HCT116 (cell line): ENCODE measurements around the gene ELFN1. TPM values are rescaled to one million over a fixed set of nuclear protein-coding genes. Genes with fewer than 3 reads are reported as not detected.

ENCODE experiments used
- ATAC-seq: fragments of 200-7000 bp; cut with Tn5 transposase; 2 replicates; pipeline ENCODE4 v1.9.1; 2020; ENCODE audit warnings: mild to moderate bottlenecking, moderate library complexity
- BruUV-seq: library from RNA; stranded (reverse); fragments of 400-500 nt; replicated peaks from 2 replicates; lab custom pipeline; 2021; lab: Mats Ljungman, UMichigan
- CTCF ChIA-PET: fragments of 300-600 bp; sonication (Branson Sonifier 250); formaldehyde crosslinking; loops from one replicate; lab custom pipeline; 2021; ENCODE audit warnings: antibody characterized with exemption; lab: Charles Lee
- POLR2A ChIA-PET: fragments of 300-600, 350-600 bp; sonication (Branson Sonifier 250); formaldehyde crosslinking; loops from one replicate; lab custom pipeline; 2021; ENCODE audit warnings: antibody characterized with exemption; lab: Charles Lee
- RAD21 ChIA-PET, 2 experiments: fragments of 300-600 bp; sonication (Branson Sonifier 250); formaldehyde crosslinking; loops; one replicate each; lab custom pipeline; 2023; ENCODE audit warnings: low total read pairs in 2 of 2; ENCODE audit not compliant: uncharacterized antibody in 2 of 2, unreplicated experiment in 2 of 2, low non-redundant PET in 1 of 2; lab: Charles Lee
- DNase-seq: peaks from one replicate; pipeline ENCODE4 v3.0.0-alpha.2; 2010; ENCODE audit warnings: low read depth, low spot score
- H2AFZ ChIP-seq: fragments of 200-600 bp; shearing (Covaris generic), sonication (generic); 2 replicates; pipeline ENCODE4 v1.6.1; 2017; ENCODE audit warnings: low read depth, mixed run types, mixed read lengths, antibody characterized with exemption, low read length; ENCODE audit not compliant: poor library complexity, severe bottlenecking
- H3K27ac ChIP-seq: 2 replicates; pipeline ENCODE4 v1.5.1; 2012; ENCODE audit warnings: low read depth, low read length
- H3K27me3 ChIP-seq: fragments of 200-600 bp; sonication (generic); 2 replicates; pipeline ENCODE4 v1.6.1; 2016; ENCODE audit warnings: mixed run types, low read length, mixed read lengths; ENCODE audit not compliant: insufficient read depth
- H3K36me3 ChIP-seq, 2 experiments: fragments of 200-500 bp in 1 of 2; fragments of 200-600 bp in 1 of 2; sonication (Bioruptor generic) in 1 of 2; sonication (generic) in 1 of 2; 2 replicates each; pipeline versions ENCODE4 v1.5.1 to v1.6.1; 2014 to 2016; ENCODE audit warnings: low read length in 2 of 2, inconsistent platforms in 1 of 2, mixed read lengths in 1 of 2, mixed run types in 1 of 2; ENCODE audit not compliant: insufficient read depth in 2 of 2, control insufficient read depth in 1 of 2
- H3K4me1 ChIP-seq, 2 experiments: fragments of 200-600 bp in 1 of 2; sonication (generic) in 1 of 2; 2 replicates each; pipeline versions ENCODE4 v1.5.1 to v1.6.1; 2012 to 2017; ENCODE audit warnings: low read length in 2 of 2, inconsistent platforms in 1 of 2, mild to moderate bottlenecking in 1 of 2, mixed read lengths in 1 of 2, mixed run types in 1 of 2, moderate library complexity in 1 of 2; ENCODE audit not compliant: insufficient read depth in 2 of 2, control insufficient read depth in 1 of 2
- H3K4me2 ChIP-seq: fragments of 200-600 bp; sonication (generic); 2 replicates; pipeline ENCODE4 v1.6.1; 2017; ENCODE audit warnings: mixed run types, low read length, mixed read lengths
- H3K4me3 ChIP-seq, 2 experiments: fragments of 200-600 bp in 1 of 2; sonication (generic) in 1 of 2; replicated peaks in 1 of 2; 2 replicates each; pipeline ENCODE4 v1.5.1; 2011 to 2016; ENCODE audit warnings: low read length in 2 of 2, control low read depth in 1 of 2, low read depth in 1 of 2, mild to moderate bottlenecking in 1 of 2, mixed read lengths in 1 of 2, mixed run types in 1 of 2
- H3K79me2 ChIP-seq: fragments of 200-600 bp; sonication (generic); 2 replicates; pipeline ENCODE4 v1.6.1; 2017; ENCODE audit warnings: mild to moderate bottlenecking, mixed run types, low read length, moderate library complexity, mixed read lengths; ENCODE audit not compliant: insufficient read depth
- H3K9ac ChIP-seq: fragments of 200-600 bp; sonication (generic); 2 replicates; pipeline ENCODE4 v1.6.1; 2016; ENCODE audit warnings: low read length, mixed read lengths
- H3K9me2 ChIP-seq: fragments of 200-600 bp; sonication (generic), shearing (Covaris generic); 2 replicates; pipeline ENCODE4 v1.6.1; 2017; ENCODE audit warnings: mixed run types, mild to moderate bottlenecking, moderate library complexity; ENCODE audit not compliant: insufficient read depth
- H3K9me3 ChIP-seq, 2 experiments: fragments of 200-500 bp in 1 of 2; fragments of 200-600 bp in 1 of 2; sonication (Bioruptor generic) in 1 of 2; sonication (generic) in 1 of 2; 2 replicates each; pipeline ENCODE4 v1.6.1; 2014 to 2017; ENCODE audit warnings: low read length in 2 of 2, mixed read lengths in 2 of 2, inconsistent platforms in 1 of 2, low read depth in 1 of 2, mild to moderate bottlenecking in 1 of 2, mixed run types in 1 of 2, moderate library complexity in 1 of 2; ENCODE audit not compliant: control insufficient read depth in 1 of 2, insufficient read depth in 1 of 2
- H4K20me1 ChIP-seq: fragments of 200-600 bp; sonication (generic), shearing (Covaris generic); 2 replicates; pipeline ENCODE4 v1.6.1; 2017; ENCODE audit warnings: mixed run types, mild to moderate bottlenecking, moderate library complexity; ENCODE audit not compliant: insufficient read depth
- EGR1 ChIP-seq: IDR thresholded peaks from 2 replicates; pipeline ENCODE4 v1.6.1; 2012; ENCODE audit warnings: low read depth
- SRF ChIP-seq: IDR thresholded peaks from 2 replicates; pipeline ENCODE4 v1.6.1; 2012; ENCODE audit warnings: low read depth
- YY1 ChIP-seq: IDR thresholded peaks from 2 replicates; pipeline ENCODE4 v1.6.1; 2011; ENCODE audit warnings: low read length, low read depth, moderate library complexity, mild to moderate bottlenecking; ENCODE audit not compliant: insufficient replicate concordance; ENCODE audit errors: extremely low read depth
- ZFX ChIP-seq: fragments of 450-650 bp; IDR thresholded peaks from 2 replicates; pipeline ENCODE4 v1.6.1; 2017
- intact Hi-C: fragments of 100-400 bp; cut with micrococcal nuclease; formaldehyde crosslinking; loops from 2 replicates; pipeline ENCODE4 v1.10.0; 2022
- total RNA-seq: library from RNA; stranded (reverse); gene quantifications from one replicate; pipeline ENCODE4 v1.2.1, GENCODE V29; 2021; ENCODE audit not compliant: unreplicated experiment
- TF ChIP-seq, protein P1 (sequence below): IDR thresholded peaks from 2 replicates; pipeline ENCODE4 v1.6.1; 2012; ENCODE audit warnings: low read depth
- TF ChIP-seq, protein P2 (sequence below): IDR thresholded peaks from 2 replicates; pipeline ENCODE4 v1.6.1; 2011; ENCODE audit warnings: mild to moderate bottlenecking, low read length, moderate library complexity; ENCODE audit not compliant: insufficient replicate concordance; ENCODE audit errors: extremely low read depth

ELFN1 gene
- total RNA-seq, 1 experiment from 2014 or later: 4.4 TPM

DNA sequence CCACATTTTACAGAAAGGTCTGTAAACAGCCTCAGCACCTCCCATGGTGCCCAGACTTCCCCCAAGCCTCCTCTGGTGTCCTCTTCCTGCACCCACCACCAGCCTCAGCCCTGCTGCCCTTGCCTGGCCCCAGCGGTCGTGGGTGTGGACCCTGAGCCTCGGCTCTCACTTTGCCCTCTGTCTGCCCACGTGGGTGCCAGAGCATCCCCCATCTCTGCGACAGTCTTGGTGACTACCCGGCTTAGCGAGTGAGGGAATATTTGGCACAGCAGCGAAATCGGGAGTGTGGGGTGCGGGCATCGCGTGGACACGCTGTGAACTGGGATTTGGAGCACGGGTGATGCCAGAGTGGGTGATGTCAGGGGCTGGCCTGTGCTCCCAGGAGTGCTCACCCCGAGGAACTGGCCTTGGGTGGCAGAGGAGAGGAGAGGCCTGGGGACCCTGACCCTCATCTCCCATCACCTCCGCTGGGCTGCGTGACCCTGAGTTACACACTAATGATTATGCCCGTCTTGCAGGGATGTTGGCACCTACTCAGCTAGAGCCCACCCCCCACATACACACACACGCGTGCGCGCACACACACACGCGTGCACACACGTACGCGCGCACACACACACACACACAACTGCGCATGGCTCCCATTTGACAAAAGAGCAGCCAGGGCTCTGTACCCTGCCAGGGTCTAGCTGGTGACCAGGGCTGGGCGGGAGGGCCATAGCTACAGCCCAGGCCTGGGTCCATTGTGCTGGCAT lies 8.7 kb downstream of the ELFN1 start:
- peaks cover 6 to 9% of the 10 kb centered on the region in 2 experiments; a peak in 2 of 4 replicates for H3K9me3 ChIP-seq
- no TSS peak for BruUV-seq
- RAD21 ChIA-PET: no interaction called here

More for the DNA sequence above, 8.7 kb downstream of the ELFN1 start:
- Histone ChIP-seq H3K4me3 (no peak overlapping the region), H3K79me2 (no peaks in the 10 kb centered on the region), H3K36me3 (no peaks in the 10 kb centered on the region), H4K20me1 (no peaks in the 10 kb centered on the region), H3K4me2 (no peak overlapping the region), H2AFZ (no peak overlapping the region), H3K4me1 (no peaks in the 10 kb centered on the region), H3K9me2 (no peaks in the 10 kb centered on the region), H3K9ac (no peak overlapping the region), H3K27ac (no peak overlapping the region), H3K27me3 (no peaks in the 10 kb centered on the region)
- no peak for TF ChIP-seq EGR1
- TF ChIP-seq, protein P1, sequence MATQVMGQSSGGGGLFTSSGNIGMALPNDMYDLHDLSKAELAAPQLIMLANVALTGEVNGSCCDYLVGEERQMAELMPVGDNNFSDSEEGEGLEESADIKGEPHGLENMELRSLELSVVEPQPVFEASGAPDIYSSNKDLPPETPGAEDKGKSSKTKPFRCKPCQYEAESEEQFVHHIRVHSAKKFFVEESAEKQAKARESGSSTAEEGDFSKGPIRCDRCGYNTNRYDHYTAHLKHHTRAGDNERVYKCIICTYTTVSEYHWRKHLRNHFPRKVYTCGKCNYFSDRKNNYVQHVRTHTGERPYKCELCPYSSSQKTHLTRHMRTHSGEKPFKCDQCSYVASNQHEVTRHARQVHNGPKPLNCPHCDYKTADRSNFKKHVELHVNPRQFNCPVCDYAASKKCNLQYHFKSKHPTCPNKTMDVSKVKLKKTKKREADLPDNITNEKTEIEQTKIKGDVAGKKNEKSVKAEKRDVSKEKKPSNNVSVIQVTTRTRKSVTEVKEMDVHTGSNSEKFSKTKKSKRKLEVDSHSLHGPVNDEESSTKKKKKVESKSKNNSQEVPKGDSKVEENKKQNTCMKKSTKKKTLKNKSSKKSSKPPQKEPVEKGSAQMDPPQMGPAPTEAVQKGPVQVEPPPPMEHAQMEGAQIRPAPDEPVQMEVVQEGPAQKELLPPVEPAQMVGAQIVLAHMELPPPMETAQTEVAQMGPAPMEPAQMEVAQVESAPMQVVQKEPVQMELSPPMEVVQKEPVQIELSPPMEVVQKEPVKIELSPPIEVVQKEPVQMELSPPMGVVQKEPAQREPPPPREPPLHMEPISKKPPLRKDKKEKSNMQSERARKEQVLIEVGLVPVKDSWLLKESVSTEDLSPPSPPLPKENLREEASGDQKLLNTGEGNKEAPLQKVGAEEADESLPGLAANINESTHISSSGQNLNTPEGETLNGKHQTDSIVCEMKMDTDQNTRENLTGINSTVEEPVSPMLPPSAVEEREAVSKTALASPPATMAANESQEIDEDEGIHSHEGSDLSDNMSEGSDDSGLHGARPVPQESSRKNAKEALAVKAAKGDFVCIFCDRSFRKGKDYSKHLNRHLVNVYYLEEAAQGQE: no peak
- no peak for TF ChIP-seq ZFX
- TF ChIP-seq SRF: no peak
- TF ChIP-seq YY1: no peak
- TF ChIP-seq, protein P2, sequence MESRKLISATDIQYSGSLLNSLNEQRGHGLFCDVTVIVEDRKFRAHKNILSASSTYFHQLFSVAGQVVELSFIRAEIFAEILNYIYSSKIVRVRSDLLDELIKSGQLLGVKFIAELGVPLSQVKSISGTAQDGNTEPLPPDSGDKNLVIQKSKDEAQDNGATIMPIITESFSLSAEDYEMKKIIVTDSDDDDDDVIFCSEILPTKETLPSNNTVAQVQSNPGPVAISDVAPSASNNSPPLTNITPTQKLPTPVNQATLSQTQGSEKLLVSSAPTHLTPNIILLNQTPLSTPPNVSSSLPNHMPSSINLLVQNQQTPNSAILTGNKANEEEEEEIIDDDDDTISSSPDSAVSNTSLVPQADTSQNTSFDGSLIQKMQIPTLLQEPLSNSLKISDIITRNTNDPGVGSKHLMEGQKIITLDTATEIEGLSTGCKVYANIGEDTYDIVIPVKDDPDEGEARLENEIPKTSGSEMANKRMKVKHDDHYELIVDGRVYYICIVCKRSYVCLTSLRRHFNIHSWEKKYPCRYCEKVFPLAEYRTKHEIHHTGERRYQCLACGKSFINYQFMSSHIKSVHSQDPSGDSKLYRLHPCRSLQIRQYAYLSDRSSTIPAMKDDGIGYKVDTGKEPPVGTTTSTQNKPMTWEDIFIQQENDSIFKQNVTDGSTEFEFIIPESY: no peak
- DNase-seq: no peak
- intact Hi-C loops: no loop called here
- POLR2A ChIA-PET: no interaction called here
- CTCF ChIA-PET: no interaction called here
- ATAC-seq: no peak
